ENCODE measurements around the gene GLI3.

The GLI3 gene

GRCh38 chr7:42143711-42144600, 93.1 kb downstream of the GLI3 start:
- DNase-seq (ENCODE audit: low read depth) = peak; percentile 7

- DNase-seq (ENCODE audit: low read depth) = no peak
Measured at GRCh38 chr7:42142089-42142488, 94.9 kb downstream of the GLI3 start.

- DNase-seq (ENCODE audit: low read depth) = no peak
Measured at GRCh38 chr7:42139751-42140150, 97.3 kb downstream of the GLI3 start.

GRCh38 chr7:42138691-42139090, 98.3 kb downstream of the GLI3 start:
- no peak for DNase-seq (ENCODE audit: low read depth)

GRCh38 chr7:42137941-42138340, 99.1 kb downstream of the GLI3 start:
- no peak for DNase-seq (ENCODE audit: low read depth)

- no peak for DNase-seq (ENCODE audit: low read depth)
Measured at GRCh38 chr7:42137431-42137830, 99.6 kb downstream of the GLI3 start.

GRCh38 chr7:42135728-42136127, 101.3 kb downstream of the GLI3 start:
- no peak for DNase-seq (ENCODE audit: low read depth)

GRCh38 chr7:42134276-42134876, 102.6 kb downstream of the GLI3 start:
- DNase-seq (ENCODE audit: low read depth) = no peak

- no peak for DNase-seq (ENCODE audit: low read depth)
Measured at GRCh38 chr7:42133321-42133720, 103.7 kb downstream of the GLI3 start.

GRCh38 chr7:42128703-42129102, 108.3 kb downstream of the GLI3 start:
- peak; percentile 48 for DNase-seq (ENCODE audit: low read depth)

GRCh38 chr7:42127232-42127622, 109.8 kb downstream of the GLI3 start:
- no peak for DNase-seq (ENCODE audit: low read depth)

- DNase-seq (ENCODE audit: low read depth) = no peak
Measured at GRCh38 chr7:42126475-42127231, 110.4 kb downstream of the GLI3 start.

GRCh38 chr7:42125321-42125720, 111.7 kb downstream of the GLI3 start:
- DNase-seq (ENCODE audit: low read depth) = no peak

- DNase-seq (ENCODE audit: low read depth) = no peak
Measured at GRCh38 chr7:42123716-42124115, 113.3 kb downstream of the GLI3 start.

GRCh38 chr7:42120191-42120590, 116.8 kb downstream of the GLI3 start:
- DNase-seq (ENCODE audit: low read depth) = no peak

GRCh38 chr7:42117201-42117600, 119.8 kb downstream of the GLI3 start:
- peak; percentile 21 for DNase-seq (ENCODE audit: low read depth)

- no peak for DNase-seq (ENCODE audit: low read depth)
Measured at GRCh38 chr7:42115795-42116194, 121.2 kb downstream of the GLI3 start.

GRCh38 chr7:42110333-42110732, 126.7 kb downstream of the GLI3 start:
- no peak for DNase-seq (ENCODE audit: low read depth)

GRCh38 chr7:42108803-42109528, 128.0 kb downstream of the GLI3 start:
- DNase-seq (ENCODE audit: low read depth) = no peak

GRCh38 chr7:42107484-42108240, 129.3 kb downstream of the GLI3 start:
- peak; percentile 33 for DNase-seq (ENCODE audit: low read depth)

GRCh38 chr7:42106562-42106961, 130.4 kb downstream of the GLI3 start:
- no peak for DNase-seq (ENCODE audit: low read depth)

All from ELR (cell line).